Central memory CD4-positive, alpha-beta T cell (primary cell): Measurements from ENCODE around the gene SLC22A13.
"Not testable (repeated sequence)": the region's sequence is repeated elsewhere in the genome, so short reads cannot be mapped to it uniquely, and the experiment has no call there.

Experiments used
- DNase-seq: peaks from one replicate; pipeline ENCODE4 v3.0.0; 2022

Gene SLC22A13

DNA sequence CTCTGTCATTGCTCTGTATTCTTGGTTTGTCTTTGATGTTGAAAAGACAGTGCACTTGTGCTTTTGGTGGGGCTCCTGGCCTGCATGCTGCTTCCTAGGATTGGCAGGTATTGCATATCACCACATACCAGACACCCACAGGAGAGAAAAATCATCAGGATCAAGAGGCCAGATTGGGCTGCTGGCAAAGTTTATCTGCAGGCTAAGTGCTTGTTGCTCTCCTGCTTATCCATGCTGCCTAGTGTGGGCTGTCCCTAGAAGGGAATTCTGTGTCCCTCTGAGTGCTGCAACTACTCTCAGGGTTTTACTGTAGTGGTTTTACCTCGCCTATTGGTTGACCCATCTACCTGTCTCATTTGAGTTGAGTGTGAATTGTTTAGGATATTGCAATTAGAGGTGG lies 833 bp upstream of the SLC22A13 start:
- no peak for DNase-seq

DNA sequence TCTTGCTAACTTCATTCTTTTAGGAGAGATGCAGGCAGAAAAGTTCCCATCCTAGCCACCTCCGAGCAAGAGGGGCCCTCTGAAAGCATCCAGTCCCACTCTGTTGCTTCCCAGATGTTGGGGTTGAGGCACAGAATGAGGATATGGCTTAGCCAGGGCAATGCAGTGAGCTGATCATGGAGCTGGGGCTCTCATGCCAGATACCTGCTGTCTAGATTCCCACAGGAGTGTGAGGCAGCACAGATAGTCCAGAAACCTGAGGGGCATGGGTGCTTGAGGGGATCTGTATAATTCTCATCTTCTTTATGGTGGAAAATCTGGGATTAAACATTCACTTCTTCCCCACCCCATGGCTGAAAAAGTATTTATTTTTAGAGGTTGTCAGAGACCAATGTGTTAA lies 1.2 kb downstream of the SLC22A13 start:
- no peak for DNase-seq

DNA sequence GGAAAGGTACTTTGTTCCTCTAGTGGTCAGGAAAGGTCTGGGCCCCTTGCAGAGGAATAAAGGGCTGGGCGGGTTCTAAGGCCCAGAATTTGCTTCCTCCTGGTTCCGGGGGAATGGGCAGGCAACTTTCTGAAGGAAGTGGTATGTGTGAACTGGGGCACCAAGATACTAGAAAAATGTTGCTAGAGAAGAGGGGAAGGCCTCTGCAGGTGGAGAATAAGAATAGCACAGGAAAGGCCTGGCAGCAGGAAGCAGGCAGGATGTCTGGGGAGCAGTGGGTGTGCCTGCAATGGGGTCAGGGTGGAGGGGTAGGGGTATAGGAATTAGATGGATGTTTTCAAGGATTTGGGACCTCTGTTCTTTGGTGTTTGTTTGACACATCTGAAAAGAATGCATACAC lies 2.0 kb downstream of the SLC22A13 start:
- no peak for DNase-seq

DNA sequence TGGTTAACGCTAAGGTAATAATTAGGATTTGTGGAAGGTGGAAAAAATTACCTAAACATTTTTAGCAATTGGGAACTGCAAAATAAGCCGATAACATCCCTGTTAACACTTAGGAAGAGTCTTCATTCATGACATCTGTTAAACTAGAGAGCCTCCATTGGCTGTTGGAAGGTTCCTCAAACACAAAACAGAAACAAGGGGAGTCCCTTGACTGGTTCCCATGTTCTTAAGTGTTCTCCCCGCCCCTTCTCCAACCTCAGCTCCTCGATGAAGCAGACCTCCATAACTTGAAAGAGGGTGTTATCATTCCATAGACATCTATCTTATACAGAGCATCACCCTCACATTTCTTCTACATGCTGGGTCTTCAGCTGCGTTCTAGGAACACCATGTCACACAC lies 2.5 kb downstream of the SLC22A13 start:
- no peak for DNase-seq

DNA sequence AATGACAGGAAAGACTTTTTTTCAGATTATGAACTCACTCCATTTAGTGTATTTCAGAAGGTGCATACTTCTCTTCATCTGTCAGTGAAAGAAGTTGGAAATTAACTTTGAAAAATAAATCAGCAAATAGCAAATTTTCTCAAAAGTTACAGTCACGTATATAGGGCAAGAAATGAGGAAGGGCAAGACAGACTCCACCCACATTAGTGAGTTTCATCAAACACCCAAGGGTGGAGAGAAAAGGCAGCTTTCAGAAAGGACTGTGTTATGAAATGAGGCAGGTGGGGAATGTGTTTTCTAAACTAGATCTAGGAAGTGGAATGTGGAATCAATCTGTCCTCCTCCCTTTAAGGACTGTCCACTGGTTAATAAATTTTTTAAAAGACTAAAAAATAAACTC lies 2.9 kb downstream of the SLC22A13 start:
- no peak for DNase-seq

DNA sequence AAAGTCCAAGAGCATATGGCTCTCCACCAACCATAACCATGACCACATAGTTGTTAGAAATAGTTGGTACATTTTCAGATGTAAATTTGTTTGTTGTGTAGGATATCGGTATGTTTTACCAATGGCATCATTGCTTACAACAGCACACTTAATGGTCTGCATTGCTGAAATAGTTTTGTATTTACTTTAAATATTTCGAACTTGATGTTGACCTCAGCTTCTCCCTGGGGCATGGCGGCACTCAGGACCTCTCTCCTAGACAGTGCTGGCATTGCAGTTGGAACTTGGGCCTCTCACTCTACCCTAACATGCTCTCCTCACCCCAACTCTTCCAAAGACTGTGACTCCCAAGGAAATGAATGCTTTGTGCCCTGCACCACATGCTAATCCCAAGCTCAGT lies 5.0 kb downstream of the SLC22A13 start:
- DNase-seq, result no peak

DNA sequence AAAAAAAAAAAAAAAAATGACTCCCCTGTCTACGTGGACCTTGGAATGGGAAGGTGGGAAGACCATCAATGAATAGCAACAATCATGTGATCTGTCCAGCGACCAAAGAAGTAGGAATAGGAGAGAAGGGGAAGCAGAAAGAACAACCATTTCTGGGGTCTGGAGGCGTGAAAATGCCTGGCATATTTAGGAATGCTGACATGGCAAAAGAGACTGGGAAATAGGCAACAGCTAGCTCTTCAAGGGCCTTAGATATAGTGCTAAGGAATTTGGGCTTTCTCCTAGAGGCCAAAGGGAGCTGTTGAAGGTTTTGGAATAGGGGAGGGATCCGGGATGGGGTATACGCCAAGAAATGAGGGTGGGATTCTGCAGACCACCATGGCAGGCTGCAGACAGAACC lies 5.9 kb downstream of the SLC22A13 start:
- no peak for DNase-seq

DNA sequence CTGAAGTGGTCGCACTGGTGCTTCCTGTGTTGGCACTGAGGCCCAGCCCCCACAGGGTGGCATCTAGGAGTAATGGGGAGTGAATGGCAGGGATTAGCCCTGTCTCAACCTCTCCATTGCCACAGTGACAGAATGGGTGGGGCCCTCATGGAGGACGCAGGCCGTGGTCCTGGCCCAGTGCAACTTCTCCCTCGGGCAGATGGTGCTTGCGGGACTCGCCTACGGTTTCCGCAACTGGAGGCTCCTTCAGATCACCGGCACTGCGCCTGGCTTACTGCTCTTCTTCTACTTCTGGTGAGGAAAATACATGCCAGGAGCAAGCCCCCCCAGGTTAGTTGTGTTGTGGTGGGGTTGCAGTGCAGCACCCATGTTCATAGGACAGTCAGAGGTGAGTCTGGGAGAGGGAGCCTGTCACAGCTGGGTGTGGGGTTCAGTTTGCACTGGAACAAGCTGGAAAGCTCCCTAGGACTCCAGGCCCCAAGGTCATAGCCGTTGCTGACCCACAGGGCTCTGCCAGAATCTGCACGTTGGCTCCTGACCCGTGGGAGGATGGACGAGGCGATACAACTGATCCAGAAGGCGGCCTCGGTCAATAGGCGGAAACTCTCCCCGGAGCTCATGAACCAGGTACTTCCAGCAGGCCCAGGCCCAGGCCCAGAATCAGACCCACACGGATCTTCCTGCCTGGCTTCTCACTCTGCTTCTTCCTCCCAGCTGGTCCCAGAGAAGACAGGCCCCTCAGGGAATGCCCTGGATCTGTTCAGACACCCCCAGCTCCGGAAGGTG lies 9.4 kb downstream of the SLC22A13 start:
- no peak for DNase-seq

DNA sequence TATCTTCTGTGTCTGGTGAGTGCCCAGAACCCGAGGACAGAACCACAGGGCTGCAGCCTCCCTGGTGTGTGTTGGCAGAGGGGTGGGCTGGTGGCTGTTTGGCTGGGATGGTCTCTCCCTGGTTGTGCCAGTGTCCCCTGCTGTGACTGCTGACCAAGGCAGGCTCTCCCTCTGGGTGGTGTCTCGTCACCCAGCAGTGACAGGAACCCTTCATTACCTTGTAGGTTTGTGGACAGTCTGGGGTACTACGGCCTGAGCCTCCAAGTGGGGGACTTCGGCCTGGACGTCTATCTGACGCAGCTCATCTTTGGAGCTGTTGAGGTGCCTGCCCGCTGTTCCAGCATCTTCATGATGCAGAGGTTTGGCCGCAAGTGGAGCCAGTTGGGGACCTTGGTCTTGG lies 10.0 kb downstream of the SLC22A13 start:
- no peak for DNase-seq

DNA sequence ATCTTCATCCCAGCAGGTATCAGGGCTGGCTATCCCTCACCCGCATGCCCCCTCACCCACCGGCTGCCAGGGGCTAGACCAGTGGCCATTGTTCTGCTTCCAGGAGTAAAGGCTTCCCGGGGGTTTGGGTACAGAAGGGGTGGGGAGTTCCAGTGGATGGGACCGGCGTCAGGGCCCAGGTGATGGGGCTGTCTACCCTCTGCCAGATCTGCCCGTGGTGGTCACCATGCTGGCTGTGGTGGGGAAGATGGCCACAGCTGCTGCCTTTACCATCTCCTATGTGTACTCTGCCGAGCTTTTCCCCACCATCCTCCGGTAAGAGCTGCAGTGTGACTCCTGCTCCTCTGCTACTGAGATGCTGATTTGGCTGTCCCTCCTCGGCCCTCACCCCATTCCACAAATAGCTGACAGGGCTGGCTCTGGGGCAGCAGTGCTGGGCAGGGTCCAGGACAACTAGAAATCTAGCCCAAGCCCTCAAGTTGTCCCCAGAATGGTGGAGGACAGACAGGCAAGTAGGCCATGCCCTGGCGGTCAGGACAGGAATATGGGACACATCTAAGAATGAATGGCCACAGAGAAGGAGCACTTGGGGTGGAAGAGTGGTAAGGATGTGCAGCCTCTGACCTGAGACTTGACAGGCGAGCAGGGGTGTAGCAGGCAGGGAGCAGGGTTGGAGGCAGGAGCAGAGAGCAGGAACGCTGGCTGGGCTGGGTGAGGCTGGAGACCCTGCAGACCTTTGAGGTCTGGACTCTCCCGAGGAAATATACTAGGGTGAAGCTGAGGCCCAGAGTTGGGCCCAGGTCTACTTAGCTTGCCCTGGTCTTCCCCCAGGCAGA lies 10.7 kb downstream of the SLC22A13 start:
- no peak for DNase-seq

DNA sequence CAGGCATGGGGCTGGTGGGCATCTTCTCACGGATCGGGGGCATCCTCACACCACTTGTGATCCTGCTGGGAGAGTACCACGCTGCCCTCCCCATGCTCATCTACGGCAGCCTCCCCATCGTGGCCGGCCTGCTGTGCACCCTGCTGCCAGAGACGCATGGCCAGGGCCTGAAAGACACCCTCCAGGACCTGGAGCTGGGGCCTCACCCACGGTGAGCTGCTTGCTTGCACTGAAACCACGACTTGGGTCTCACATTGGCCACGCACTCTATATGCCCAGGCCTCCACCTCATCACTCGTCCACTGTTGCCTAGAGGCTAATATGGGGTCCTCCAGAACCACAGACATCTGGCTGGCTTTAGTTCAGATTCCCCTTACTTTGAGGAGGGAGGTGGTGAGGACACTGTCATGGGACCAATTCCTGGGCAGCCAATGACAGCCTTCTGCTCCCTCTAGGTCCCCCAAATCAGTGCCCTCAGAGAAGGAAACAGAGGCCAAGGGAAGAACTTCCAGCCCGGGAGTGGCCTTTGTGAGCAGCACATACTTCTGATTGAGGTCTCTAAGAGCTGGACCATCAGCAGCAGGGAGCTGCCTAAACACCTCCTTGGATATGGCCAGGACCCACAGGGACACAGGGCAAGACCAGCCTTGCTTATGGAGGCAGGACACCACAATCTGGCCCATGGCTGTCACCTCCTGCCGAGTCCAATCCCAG lies 11.5 kb downstream of the SLC22A13 start:
- no peak for DNase-seq

DNA sequence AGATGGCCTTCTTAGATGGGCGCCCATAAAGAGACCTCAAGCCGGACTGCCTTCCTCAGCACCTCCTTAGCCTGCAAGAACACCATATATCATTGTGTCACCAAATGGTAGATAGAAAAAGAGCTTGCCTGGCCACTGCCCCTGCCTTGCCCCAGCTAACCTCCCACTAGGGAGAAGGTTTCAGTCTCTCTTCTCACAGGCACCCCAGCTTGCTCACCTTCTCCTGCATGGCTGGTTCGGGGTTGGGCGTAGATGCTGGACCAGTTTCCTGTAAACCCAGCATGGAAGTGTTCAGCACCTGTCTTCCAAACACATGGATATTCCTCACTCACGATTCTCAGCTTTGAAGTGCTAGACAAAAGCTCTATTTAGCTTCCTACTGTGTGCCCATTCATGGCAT lies 13.2 kb downstream of the SLC22A13 start:
- no peak for DNase-seq

DNA sequence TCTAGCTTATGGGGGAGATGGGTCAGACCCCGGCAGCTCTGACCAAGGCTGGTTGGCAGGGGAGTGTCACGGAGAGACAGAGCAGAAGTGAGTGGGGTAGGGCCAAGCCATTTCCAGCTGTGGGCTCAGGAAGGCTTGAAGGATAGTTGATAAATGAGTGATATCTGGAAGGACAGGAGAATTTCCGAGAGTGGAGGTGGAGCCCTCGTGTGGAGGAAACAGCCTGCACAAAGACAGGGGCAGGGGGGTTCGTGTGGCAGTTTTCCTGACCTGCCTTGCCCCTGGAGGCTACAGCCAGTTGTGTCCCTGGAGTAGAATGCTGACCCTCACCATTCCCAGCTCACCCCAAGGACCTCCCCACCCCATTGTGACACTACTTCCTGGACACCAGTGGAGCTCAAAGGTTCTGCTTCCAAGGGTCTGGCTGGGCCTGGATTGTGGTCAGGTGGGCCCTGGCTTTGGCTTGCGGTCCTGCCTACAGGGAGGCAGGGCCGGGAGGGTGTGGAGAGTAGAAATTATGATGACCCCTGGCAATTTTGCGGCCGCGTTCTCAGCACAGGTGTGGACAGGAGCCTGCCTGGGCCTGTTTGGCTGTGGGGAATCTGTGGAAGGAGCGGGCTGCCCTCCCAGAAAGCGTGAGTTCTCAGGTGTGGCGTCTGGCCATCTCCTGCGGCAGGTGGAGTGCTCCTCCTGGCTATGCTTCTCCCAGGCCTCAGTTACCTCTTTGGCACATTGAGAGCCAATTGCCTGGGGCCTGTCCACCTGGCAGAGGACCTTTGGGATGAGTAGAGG lies 16.5 kb downstream of the SLC22A13 start, which contains the start of gene SLC22A14:
SLC22A14 (plus strand) TSS at position 400 of the 792 bp plus-strand sequence. CDS start 23,733 bp downstream, outside the sequence.
- no peak for DNase-seq

DNA sequence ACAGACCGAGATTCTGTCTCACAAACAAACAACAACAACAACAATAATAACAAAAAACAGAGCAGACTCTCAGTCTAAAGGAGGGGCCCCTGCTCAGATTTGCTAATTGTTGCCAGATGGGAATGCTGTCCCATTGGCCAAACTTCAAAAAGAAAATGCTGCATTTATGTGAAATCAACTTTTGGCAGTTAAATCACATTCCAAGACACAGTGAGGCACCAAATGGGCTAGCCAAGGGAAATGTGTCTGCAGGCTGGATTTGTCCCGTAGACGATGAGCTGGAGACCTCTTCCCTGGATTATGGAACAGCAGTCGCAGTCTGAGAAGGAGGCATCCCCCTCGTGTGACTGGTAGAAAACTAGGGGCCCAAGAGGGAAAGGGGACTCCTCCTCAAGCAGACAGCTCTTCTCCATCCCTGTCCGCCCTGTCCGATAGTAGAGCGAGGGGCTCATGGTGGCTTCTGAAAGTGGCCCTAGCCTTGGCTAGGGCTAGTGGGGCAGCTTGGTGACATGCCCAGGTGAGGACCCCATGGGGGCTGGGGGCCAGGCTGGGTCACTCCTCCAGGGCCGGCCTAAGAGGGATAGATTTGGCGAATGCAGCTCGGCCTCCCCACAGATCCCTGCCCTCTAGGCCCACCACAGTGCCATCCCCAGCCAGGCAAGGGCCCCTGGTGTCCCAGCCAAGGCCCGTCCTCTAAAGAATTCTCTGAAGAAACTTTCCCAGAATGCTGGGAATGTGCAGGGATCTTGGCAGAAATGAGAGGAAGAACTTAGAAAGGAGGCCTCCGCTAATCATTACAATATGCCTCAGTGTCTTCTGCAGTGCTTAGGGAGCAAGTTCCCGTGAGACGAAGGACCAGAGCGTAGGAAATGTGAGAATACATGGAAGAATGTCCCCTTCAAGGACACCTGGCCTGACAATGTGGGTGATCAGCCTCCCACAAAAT lies 18.5 kb downstream of the SLC22A13 start:
- DNase-seq, result no peak

DNA sequence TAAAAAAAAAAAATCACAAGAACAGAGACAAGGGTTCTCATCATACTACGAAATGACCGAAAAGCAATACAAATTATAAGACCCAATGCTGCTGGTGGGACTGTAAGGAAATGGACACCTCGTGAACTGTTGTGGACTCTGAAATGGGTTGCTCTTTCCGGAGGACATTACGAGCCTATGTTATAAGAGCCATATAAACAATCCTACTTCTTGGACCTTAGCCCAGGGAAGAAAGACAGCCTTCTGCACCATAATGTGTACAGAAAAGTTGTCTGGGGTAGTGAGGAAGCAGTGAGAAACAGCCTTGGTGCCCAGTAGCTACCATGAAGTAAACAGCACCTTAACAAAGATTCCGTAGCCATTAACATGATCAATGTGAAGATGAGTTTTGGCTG lies 19.1 kb downstream of the SLC22A13 start:
- DNase-seq, result no peak

DNA sequence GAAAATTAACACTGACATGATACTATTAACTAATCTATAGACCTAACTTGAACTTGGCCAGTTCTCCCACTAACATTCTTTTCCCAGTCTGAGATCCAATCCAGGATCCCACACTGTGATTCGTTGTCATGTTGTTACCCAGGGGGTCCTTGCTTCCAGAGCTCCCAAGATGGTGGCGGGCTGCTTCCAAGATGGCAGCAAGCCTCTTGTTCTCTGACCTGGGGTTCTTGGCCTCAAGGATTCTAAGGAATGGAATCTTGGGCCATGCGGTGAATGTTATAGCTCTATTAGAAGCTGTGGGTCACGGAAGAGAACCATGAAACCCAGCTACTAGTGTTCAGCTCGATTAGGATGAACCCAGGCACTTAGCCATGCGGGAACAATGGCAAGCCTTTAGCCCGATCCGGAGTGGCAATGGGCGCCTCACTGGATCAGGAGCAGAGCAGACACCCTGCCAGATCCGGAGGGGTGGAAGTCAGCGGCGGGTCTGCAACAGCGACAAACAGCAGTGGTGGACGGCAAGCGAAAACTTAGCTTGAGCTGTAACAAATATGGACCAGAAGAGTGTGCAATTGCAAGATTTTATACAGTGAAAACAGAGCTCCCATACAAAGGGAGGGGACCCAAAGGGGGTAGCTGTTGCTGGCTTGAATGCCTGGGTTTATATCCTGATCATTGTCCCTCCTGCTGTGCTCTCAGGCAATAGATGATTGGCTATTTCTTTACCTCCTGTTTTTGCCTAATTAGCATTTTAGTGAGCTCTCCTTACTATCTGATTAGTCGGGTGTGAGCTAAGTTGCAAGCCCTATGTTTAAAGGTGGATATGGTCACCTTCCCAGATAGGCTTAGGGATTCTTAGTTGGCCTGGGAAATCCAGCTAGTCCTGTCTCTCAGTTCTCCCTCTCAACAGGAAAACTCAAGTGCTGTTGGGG lies 23.9 kb downstream of the SLC22A13 start:
- DNase-seq, result not testable (repeated sequence)

DNA sequence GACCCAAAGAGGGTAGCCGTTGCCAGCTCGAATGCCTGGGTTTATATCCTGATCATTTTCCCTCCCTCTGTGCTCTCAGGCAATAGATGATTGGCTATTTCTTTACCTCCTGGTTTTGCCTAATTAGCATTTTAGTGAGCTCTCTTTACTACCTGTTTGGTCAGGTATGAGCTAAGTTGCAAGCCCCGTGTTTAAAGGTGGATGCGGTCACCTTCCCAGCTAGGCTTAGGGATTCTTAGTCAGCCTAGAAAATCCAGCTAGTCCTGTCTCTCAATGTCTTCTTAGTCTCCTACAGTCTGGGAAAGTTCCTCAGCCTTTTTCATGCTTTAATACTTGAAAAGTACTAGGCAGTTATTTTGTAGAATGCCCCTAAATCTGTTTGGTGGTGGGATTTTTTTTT lies 31.4 kb downstream of the SLC22A13 start:
- DNase-seq, result not testable (repeated sequence)

DNA sequence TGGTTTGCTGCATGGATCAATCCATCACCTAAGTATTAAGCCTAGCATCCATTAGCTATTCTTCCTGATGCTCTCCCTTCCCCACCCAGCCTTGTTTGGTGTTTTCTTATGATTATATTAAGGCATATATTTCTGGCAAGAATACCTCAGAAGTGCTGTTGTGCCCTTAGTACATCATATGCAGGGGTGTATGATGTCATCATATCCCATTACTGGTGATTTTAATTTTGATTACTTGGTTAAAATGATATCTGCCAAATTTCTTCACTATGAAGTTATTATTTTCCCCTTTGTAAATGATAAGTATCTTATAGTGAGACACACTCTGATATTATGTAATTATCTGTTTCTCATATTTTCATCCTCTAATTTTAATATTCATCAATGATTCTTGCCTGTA lies 31.9 kb downstream of the SLC22A13 start:
- no peak for DNase-seq

DNA sequence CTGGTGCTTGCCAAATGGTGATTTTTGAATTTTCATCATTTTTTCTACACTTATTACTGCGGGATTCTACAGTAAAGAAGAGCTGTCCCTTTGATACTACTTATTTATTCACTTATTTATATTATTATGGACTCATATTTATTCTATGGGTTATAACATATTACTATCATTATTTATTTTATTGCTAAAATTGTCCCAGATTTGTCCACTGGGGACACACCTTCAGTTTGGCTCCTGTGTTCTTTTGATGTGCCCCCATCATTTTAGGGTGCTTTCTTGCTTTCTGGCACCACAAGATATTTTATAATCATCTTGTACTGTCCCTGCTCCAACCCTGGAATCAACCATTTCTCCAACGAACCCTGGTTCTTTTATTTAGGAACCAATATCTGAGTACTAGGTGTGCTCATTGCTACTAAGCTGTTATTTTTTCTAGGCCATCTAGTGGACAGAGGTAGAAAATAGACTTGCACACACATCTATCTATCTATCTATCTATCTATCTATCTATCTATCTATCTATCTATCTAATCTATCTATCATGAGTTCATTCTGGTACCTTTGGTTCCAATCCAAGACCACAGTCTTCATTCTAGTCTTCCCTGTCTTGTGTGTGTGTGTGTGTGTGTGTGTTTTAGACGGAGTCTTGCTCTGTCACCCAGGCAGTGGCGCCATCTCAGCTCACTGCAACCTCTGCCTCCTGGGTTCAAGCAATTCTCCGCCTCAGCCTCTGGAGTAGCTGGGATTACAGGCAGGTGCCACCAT lies 32.5 kb downstream of the SLC22A13 start:
- DNase-seq, result no peak
